Measurements from ENCODE around the gene SH3GL1.

Gene SH3GL1

GRCh38 chr19:4446704-4447200 is 46.4 kb upstream of the SH3GL1 start:
- ChIA-PET CTCF (interaction anchor here (0.7 to 1.2 kb wide), 2 partner anchors 10 to 180 kb away, joined by 3 read pairs; no protein-coding TSS in a partner anchor), POLR2A (no interaction called here)
- no peak for TF ChIP-seq CTCF (IDR thresholded peaks at IDR 0.05; ENCODE audit: control extremely low read depth, extremely low read depth, low read depth, missing control alignments)
- DNase-seq (ENCODE audit: extremely low spot score): no peak

- POLR2A ChIA-PET: no interaction called here
- TF ChIP-seq CTCF (IDR thresholded peaks at IDR 0.05; ENCODE audit: control extremely low read depth, extremely low read depth, low read depth, missing control alignments): no peak
- CTCF ChIA-PET: no interaction called here
- DNase-seq (ENCODE audit: extremely low spot score): no peak
These were observed 45.8 kb upstream of the SH3GL1 start for GRCh38 chr19:4445963-4446703.

- POLR2A ChIA-PET: no interaction called here
- CTCF ChIA-PET: interaction anchor here (1.6 to 2.2 kb wide), 2 partner anchors 45 to 92 kb away, joined by 5 to 8 read pairs; partner anchors contain the start of gene SH3GL1
- DNase-seq (ENCODE audit: extremely low spot score): no peak
- no peak for TF ChIP-seq CTCF (IDR thresholded peaks at IDR 0.05; ENCODE audit: control extremely low read depth, extremely low read depth, low read depth, missing control alignments)
These were observed 44.7 kb upstream of the SH3GL1 start for GRCh38 chr19:4444765-4445741.

- ChIA-PET CTCF (interaction anchor here (1.2 to 2.2 kb wide), 3 partner anchors 10 to 91 kb away, joined by 4 to 8 read pairs (median 5); partner anchors contain the start of gene SH3GL1), POLR2A (no interaction called here)
- DNase-seq (ENCODE audit: extremely low spot score): no peak
- TF ChIP-seq CTCF (IDR thresholded peaks at IDR 0.05; ENCODE audit: control extremely low read depth, extremely low read depth, low read depth, missing control alignments): no peak
These were observed 43.8 kb upstream of the SH3GL1 start for GRCh38 chr19:4443966-4444764.

GRCh38 chr19:4443188-4443587 is 42.8 kb upstream of the SH3GL1 start:
- no peak for DNase-seq (ENCODE audit: extremely low spot score)
- ChIA-PET CTCF (interaction anchor here (1.0 to 2.2 kb wide), 3 partner anchors 9 to 43 kb away, joined by 3 to 8 read pairs (median 4); partner anchors contain the start of gene SH3GL1), POLR2A (interaction anchor here (0.6 kb wide), 1 partner anchor 16 kb away, joined by 3 read pairs; no protein-coding TSS in a partner anchor)
- no peak for TF ChIP-seq CTCF (IDR thresholded peaks at IDR 0.05; ENCODE audit: control extremely low read depth, extremely low read depth, low read depth, missing control alignments)
